GM12878 (cell line): ENCODE results near the gene AIP. TPM values are rescaled to one million over a fixed set of nuclear protein-coding genes. Genes with fewer than 3 reads are reported as not detected.
A peak's percentile ranks its signal among the peaks of the same experiment; 100 is the strongest.

Experiments
- ATAC-seq: fragments of 200-7000 bp; cut with Tn5 transposase; 3 replicates; pipeline ENCODE4 v1.9.1; 2020; ENCODE audit warnings: mild to moderate bottlenecking, moderate library complexity
- BruUV-seq: library from RNA; stranded (reverse); fragments of 400-500 nt; replicated peaks from 2 replicates; lab custom pipeline; 2021; lab: Mats Ljungman, UMichigan
- CTCF ChIA-PET: fragments of 300-600 bp; sonication (Branson Sonifier 250); formaldehyde crosslinking; extraction: SDS; loops from one replicate; lab custom pipeline; 2021; ENCODE audit warnings: inconsistent platforms; lab: Yijun Ruan, JAX
- POLR2A ChIA-PET: fragments of 350-600 bp; formaldehyde crosslinking; extraction: SDS; loops from one replicate; lab custom pipeline; 2021; ENCODE audit warnings: inconsistent platforms; lab: Charles Lee
- RAD21 ChIA-PET: fragments of 300-600 bp; sonication (Branson Sonifier 250); formaldehyde crosslinking; loops from one replicate; lab custom pipeline; 2023; ENCODE audit warnings: antibody characterized with exemption; ENCODE audit not compliant: unreplicated experiment; lab: Charles Lee
- SMC1A ChIA-PET: fragments of 300-600 bp; sonication (Branson Sonifier 250); formaldehyde crosslinking; loops from one replicate; lab custom pipeline; 2023; ENCODE audit not compliant: unreplicated experiment, uncharacterized antibody; lab: Charles Lee
- DNase-seq: peaks from one replicate; pipeline ENCODE4 v3.0.0-alpha.2; 2011; ENCODE audit warnings: low read depth, low spot score
- FAIRE-seq: peaks from 3 replicates; lab custom pipeline; 2011; peaks lifted over from hg19 to GRCh38; lab: Jason Lieb, UNC
- H2AFZ ChIP-seq: 2 replicates; pipeline ENCODE4 v1.6.0; 2011; ENCODE audit warnings: low read depth, low read length, control low read depth; ENCODE audit not compliant: control insufficient read depth
- H3K27ac ChIP-seq: 2 replicates; pipeline ENCODE4 v1.5.1; 2011; ENCODE audit warnings: control low read depth; ENCODE audit not compliant: control insufficient read depth, insufficient read depth
- H3K27me3 ChIP-seq, 2 experiments: replicated peaks in 1 of 2; 2 replicates each; pipeline versions ENCODE4 v1.6.0 to v1.6.1; 2011; ENCODE audit warnings: low read length in 1 of 2; ENCODE audit not compliant: control insufficient read depth in 2 of 2, insufficient read depth in 2 of 2
- H3K36me3 ChIP-seq, 2 experiments: 2 replicates each; pipeline ENCODE4 v1.5.1; 2011; ENCODE audit warnings: low read length in 1 of 2; ENCODE audit not compliant: control insufficient read depth in 2 of 2, insufficient read depth in 2 of 2
- H3K4me1 ChIP-seq: 2 replicates; pipeline ENCODE4 v1.6.1; 2011; ENCODE audit warnings: mild to moderate bottlenecking, low read length, moderate library complexity, mixed read lengths; ENCODE audit not compliant: control insufficient read depth, insufficient read depth
- H3K4me2 ChIP-seq: 2 replicates; pipeline ENCODE4 v1.6.0; 2011; ENCODE audit warnings: control low read depth; ENCODE audit not compliant: control insufficient read depth, insufficient read depth
- H3K4me3 ChIP-seq: fragments of 200-600 bp; sonication (generic); 2 replicates; pipeline ENCODE4 v1.5.1; 2016
- H3K79me2 ChIP-seq: 2 replicates; pipeline ENCODE4 v1.6.0; 2011; ENCODE audit warnings: low read length; ENCODE audit not compliant: control insufficient read depth, insufficient read depth
- H3K9ac ChIP-seq: 2 replicates; pipeline ENCODE4 v1.8.0; 2011; ENCODE audit warnings: low read length, control low read depth, mixed read lengths; ENCODE audit not compliant: control insufficient read depth, insufficient read depth
- H3K9me3 ChIP-seq: replicated peaks from 3 replicates; pipeline ENCODE4 v1.5.1; 2011; ENCODE audit warnings: mild to moderate bottlenecking, low read length; ENCODE audit not compliant: control insufficient read depth, insufficient read depth
- H4K20me1 ChIP-seq: 2 replicates; pipeline ENCODE4 v1.6.0; 2011; ENCODE audit not compliant: control insufficient read depth, insufficient read depth
- BCL11A ChIP-seq: IDR thresholded peaks from 2 replicates; pipeline ENCODE4 v1.6.1; 2011; ENCODE audit warnings: low read depth, low read length
- CREM ChIP-seq: IDR thresholded peaks from 2 replicates; pipeline ENCODE4 v1.6.1; 2014; ENCODE audit warnings: antibody characterized with exemption, low read depth
- EED ChIP-seq: sonication (generic); IDR thresholded peaks from 2 replicates; pipeline ENCODE4 v1.6.1; 2016; ENCODE audit warnings: antibody characterized with exemption, low read depth
- IKZF2 ChIP-seq, 2 experiments: fragments of 450-650 bp; IDR thresholded peaks; 2 replicates each; pipeline ENCODE4 v1.6.1; 2017; ENCODE audit warnings: mild to moderate bottlenecking in 2 of 2, moderate library complexity in 2 of 2
- IRF4 ChIP-seq: IDR thresholded peaks from 2 replicates; pipeline ENCODE4 v1.6.1; 2011; ENCODE audit warnings: low read depth, low read length
- NBN ChIP-seq: fragments of 450-650 bp; IDR thresholded peaks from 2 replicates; pipeline ENCODE4 v1.6.1; 2016
- PAX5 ChIP-seq: IDR thresholded peaks from 2 replicates; pipeline ENCODE4 v1.6.1; 2011; ENCODE audit warnings: low read depth, low read length, borderline replicate concordance
- POLR2A ChIP-seq: IDR thresholded peaks from 2 replicates; pipeline ENCODE4 v1.6.1; 2011; ENCODE audit warnings: low read depth, mild to moderate bottlenecking, low read length
- RAD21 ChIP-seq: IDR thresholded peaks from 2 replicates; pipeline ENCODE4 v1.6.1; 2011; ENCODE audit warnings: mild to moderate bottlenecking, low read depth, low read length, moderate library complexity; ENCODE audit not compliant: insufficient read depth
- RBBP5 ChIP-seq: fragments of 200-600 bp; sonication (generic); conservative IDR thresholded peaks from 2 replicates; pipeline ENCODE4 v1.6.1; 2016
- SMARCA5 ChIP-seq: fragments of 450-650 bp; IDR thresholded peaks from 2 replicates; pipeline ENCODE4 v1.6.1; 2017; ENCODE audit warnings: mild to moderate bottlenecking
- SP1 ChIP-seq: IDR thresholded peaks from one replicate; pipeline ENCODE4 v1.6.1; 2011; ENCODE audit warnings: low read depth, low read length
- ZNF592 ChIP-seq: fragments of 450-650 bp; IDR thresholded peaks from 2 replicates; pipeline ENCODE4 v1.6.1; 2017; ENCODE audit warnings: mild to moderate bottlenecking, moderate library complexity
- WGBS: methylation state at CpG from one replicate; pipeline ENCODE4 v1.1.6; 2016; ENCODE audit warnings: low lambda C conversion rate; ENCODE audit not compliant: insufficient replicate concordance, insufficient coverage; ENCODE audit errors: missing lambda C conversion rate; 5-methylcytosine and 5-hydroxymethylcytosine counted together
- in situ Hi-C: fragments of 300-500 bp; cut with MboI; formaldehyde crosslinking; loops from 9 replicates; pipeline ENCODE4 v1.14.3; 2018; ENCODE audit warnings: mixed read lengths
- intact Hi-C: fragments of 100-400 bp; cut with micrococcal nuclease; formaldehyde crosslinking; loops from one replicate; pipeline ENCODE4 v1.14.2; 2022; ENCODE audit not compliant: unreplicated experiment
- polyA plus RNA-seq, 11 experiments: library from polyadenylated mRNA; depleted of rRNA in 4 of 11; unstranded in 6 of 11; stranded (reverse) in 5 of 11; fragments of >200 nt; fragmentation: Nextera tagmentation in 4 of 11; fragmentation: Illumina TruSeq in 1 of 11; extraction: Ambion mirVana in 4 of 11; extraction: Trizol in 1 of 11; gene quantifications; 1 replicate in 1 of 11; 2 replicates in 10 of 11; pipeline versions ENCODE4 v1.2.1 to v1.2.3, GENCODE V29; 2011 to 2016; ENCODE audit warnings: inconsistent platforms in 2 of 11, missing spikeins in 2 of 11, low read depth in 1 of 11
- total RNA-seq, 4 experiments: library from RNA; depleted of rRNA in 3 of 4; stranded (reverse); fragments of >200 nt in 3 of 4; fragmentation: Illumina TruSeq in 1 of 4; extraction: Trizol in 1 of 4; gene quantifications; 2 replicates each; pipeline versions ENCODE4 v1.2.1 to v1.2.3, GENCODE V29; 2013 to 2021
- TF ChIP-seq, protein P1 (sequence below): IDR thresholded peaks from 2 replicates; pipeline ENCODE4 v1.6.1; 2011; ENCODE audit warnings: borderline replicate concordance, low read depth, mild to moderate bottlenecking, moderate library complexity, low read length; ENCODE audit not compliant: insufficient read depth, poor library complexity, severe bottlenecking
- TF ChIP-seq, protein P2 (sequence below): IDR thresholded peaks from 2 replicates; pipeline ENCODE4 v1.6.1; 2012; ENCODE audit warnings: low read depth, low read length, improper control_type of control experiment

Gene AIP
- total and polyA plus RNA-seq, 10 of the 15 experiments (the other 5 are each of a cell fraction or from before 2014, with no cell fraction given): 12.6 to 164 (median 104) TPM

DNA sequence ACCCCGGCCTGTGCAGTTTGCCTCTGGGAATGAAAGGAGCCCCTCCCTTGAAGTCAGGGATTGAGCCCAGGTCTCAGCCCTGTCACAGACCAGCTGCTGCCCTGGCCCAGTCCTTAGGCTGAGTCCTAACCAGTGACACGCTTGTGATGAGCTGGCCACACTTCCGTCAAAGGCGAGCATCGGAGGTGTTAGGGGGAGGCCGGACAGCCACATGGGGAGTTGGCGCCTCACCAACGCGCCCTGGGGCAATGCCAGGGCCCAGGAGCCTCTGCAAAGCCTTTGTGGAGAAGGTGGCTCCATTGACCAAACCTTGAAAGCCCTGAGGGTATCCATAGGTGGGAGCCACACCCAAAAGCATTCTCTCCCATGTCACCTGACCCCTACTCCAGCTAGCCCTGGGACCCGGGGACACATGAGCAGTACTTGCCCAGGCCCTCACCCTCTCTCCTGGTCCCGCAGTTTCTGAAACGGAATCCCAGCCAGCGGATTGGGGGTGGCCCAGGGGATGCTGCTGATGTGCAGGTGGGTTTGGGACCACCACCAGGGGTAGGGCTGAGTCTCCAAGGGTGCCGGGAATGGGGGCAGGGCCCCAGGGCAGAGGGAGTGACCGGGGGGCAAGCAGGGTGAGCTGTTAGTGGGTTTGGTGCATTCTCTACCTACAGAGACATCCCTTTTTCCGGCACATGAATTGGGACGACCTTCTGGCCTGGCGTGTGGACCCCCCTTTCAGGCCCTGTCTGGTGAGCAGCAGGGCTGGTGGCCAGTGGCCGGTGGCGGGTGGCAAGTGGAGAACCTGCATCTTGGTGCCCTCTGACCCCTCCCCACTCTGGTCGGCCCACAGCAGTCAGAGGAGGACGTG lies 49.1 kb upstream of the AIP start:
- BruUV-seq: no TSS peak
- Histone ChIP-seq H4K20me1 (no peaks in the 10 kb centered on the region), H2AFZ (no peak overlapping the region), H3K79me2 (peaks cover 64% of the 10 kb centered on the region), H3K9me3 (no peaks in the 10 kb centered on the region), H3K4me3 (peak overlapping the region; percentile 90; the same call in 1 of the 2 replicates), H3K27me3 (no peaks in the 10 kb centered on the region), H3K27ac (peak overlapping the region; percentile 99), H3K4me1 (peaks cover 26% of the 10 kb centered on the region), H3K4me2 (peak overlapping the region; percentile 71), H3K9ac (peak overlapping the region; percentile 99), H3K36me3 (peaks cover 6 to 20% of the 10 kb centered on the region in 2 experiments; a peak in 3 of 4 replicates)
- FAIRE-seq (no peak), DNase-seq (no peak), ATAC-seq (no peak)
- intact Hi-C loops (no loop called here), in situ Hi-C loops (no loop called here)
- ChIA-PET CTCF (interaction anchor here (1.0 kb wide), 1 partner anchor 25 kb away, joined by 3 read pairs; no protein-coding TSS in a partner anchor), POLR2A (interaction anchor here (0.6 to 2.3 kb wide), 5 partner anchors 30 to 42 kb away, joined by 3 to 10 read pairs (median 5); partner anchors contain the start of genes PPP1CA, RAD9A and TMEM134), SMC1A (no interaction called here), RAD21 (interaction anchor here (1.5 to 7.2 kb wide), 2 partner anchors 27 to 31 kb away, joined by 3 to 112 read pairs; partner anchors contain the start of genes PPP1CA and TBC1D10C)
- 34% methylated on average over 22 of the region's 22 CpGs for WGBS
- TF ChIP-seq PAX5 (no peak), SP1 (no peak), NBN (no peak), RAD21 (no peak), BCL11A (no peak), SMARCA5 (no peak), RBBP5 (no peak), POLR2A (peak; percentile 65), IRF4 (no peak), IKZF2 (IDR thresholded peaks at IDR 0.05) (no peak), EED (no peak), ZNF592 (no peak), CREM (no peak)
- TF ChIP-seq, protein P1, sequence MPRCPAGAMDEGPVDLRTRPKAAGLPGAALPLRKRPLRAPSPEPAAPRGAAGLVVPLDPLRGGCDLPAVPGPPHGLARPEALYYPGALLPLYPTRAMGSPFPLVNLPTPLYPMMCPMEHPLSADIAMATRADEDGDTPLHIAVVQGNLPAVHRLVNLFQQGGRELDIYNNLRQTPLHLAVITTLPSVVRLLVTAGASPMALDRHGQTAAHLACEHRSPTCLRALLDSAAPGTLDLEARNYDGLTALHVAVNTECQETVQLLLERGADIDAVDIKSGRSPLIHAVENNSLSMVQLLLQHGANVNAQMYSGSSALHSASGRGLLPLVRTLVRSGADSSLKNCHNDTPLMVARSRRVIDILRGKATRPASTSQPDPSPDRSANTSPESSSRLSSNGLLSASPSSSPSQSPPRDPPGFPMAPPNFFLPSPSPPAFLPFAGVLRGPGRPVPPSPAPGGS: no peak
- TF ChIP-seq, protein P2, sequence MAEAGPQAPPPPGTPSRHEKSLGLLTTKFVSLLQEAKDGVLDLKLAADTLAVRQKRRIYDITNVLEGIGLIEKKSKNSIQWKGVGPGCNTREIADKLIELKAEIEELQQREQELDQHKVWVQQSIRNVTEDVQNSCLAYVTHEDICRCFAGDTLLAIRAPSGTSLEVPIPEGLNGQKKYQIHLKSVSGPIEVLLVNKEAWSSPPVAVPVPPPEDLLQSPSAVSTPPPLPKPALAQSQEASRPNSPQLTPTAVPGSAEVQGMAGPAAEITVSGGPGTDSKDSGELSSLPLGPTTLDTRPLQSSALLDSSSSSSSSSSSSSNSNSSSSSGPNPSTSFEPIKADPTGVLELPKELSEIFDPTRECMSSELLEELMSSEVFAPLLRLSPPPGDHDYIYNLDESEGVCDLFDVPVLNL: no peak
